Fibroblast of gingiva (primary cell): ENCODE data around the gene PEX11B.

Experiments
- DNase-seq: peaks from one replicate; pipeline ENCODE4 v3.0.0-alpha.2; 2011; ENCODE audit warnings: low read depth

Gene PEX11B

GRCh38 chr1:145918144-145918991 is at the start of gene PEX11B:
Gene PEX11B (minus strand): TSS chr1:145918717. CDS start chr1:145918688, 29 bp downstream.
- peak; percentile 85 for DNase-seq

- no peak for DNase-seq
Observed at GRCh38 chr1:145967288-145967687, 48.8 kb upstream of the PEX11B start.

- DNase-seq, result no peak
Observed at GRCh38 chr1:145965119-145965744, 46.7 kb upstream of the PEX11B start.

GRCh38 chr1:145964328-145965118 is 46.0 kb upstream of the PEX11B start, which contains the start of the genes ANKRD34A and POLR3GL:
Gene ANKRD34A (minus strand): TSS chr1:145964575. CDS start chr1:145961759, 2,816 bp downstream.
Gene POLR3GL (plus strand): TSS chr1:145964690. CDS start chr1:145974866, 10,176 bp downstream.
- DNase-seq, result peak; percentile 91

GRCh38 chr1:145963265-145964019 is 44.9 kb upstream of the PEX11B start:
- DNase-seq, result no peak

GRCh38 chr1:145962157-145963102 is 43.9 kb upstream of the PEX11B start:
- DNase-seq, result no peak

GRCh38 chr1:145961425-145962156 is 43.1 kb upstream of the PEX11B start:
- no peak for DNase-seq

- no peak for DNase-seq
Observed at GRCh38 chr1:145961109-145961424, 42.5 kb upstream of the PEX11B start.

GRCh38 chr1:145960468-145961108 is 42.1 kb upstream of the PEX11B start:
- DNase-seq, result peak; percentile 65

GRCh38 chr1:145959957-145960467 is 41.5 kb upstream of the PEX11B start:
- DNase-seq, result no peak

GRCh38 chr1:145959333-145959732 is 40.8 kb upstream of the PEX11B start:
- DNase-seq, result no peak

GRCh38 chr1:145958734-145959133 is 40.2 kb upstream of the PEX11B start:
- no peak for DNase-seq

- DNase-seq, result peak; percentile 98
Observed at GRCh38 chr1:145957443-145958319, 39.2 kb upstream of the PEX11B start, which contains the start of gene LIX1L. Gene LIX1L (minus strand): TSS chr1:145958017. CDS start chr1:145957927, 90 bp downstream.

GRCh38 chr1:145956781-145957442 is 38.4 kb upstream of the PEX11B start:
- DNase-seq, result peak; percentile 62

GRCh38 chr1:145956361-145956760 is 37.8 kb upstream of the PEX11B start:
- no peak for DNase-seq

- peak; percentile 92 for DNase-seq
Observed at GRCh38 chr1:145955436-145955835, 36.9 kb upstream of the PEX11B start.

- peak; percentile 68 for DNase-seq
Observed at GRCh38 chr1:145953861-145954260, 35.3 kb upstream of the PEX11B start.
